Mesothelial cell of epicardium (in vitro differentiated cells): Measurements from ENCODE around the gene KSR1. TPM values are rescaled to one million over a fixed set of nuclear protein-coding genes. Genes with fewer than 3 reads are reported as not detected.

Experiments
- DNase-seq, 2 experiments: peaks; one replicate each; pipeline ENCODE4 v3.0.0; 2021; ENCODE audit warnings: low spot score in 2 of 2; ENCODE audit not compliant: unreplicated experiment in 2 of 2
- H3K27ac Mint-ChIP-seq: 2 replicates; pipeline ENCODE4 v1.8.0; 2021; ENCODE audit warnings: mixed read lengths
- H3K27me3 Mint-ChIP-seq: 2 replicates; pipeline ENCODE4 v1.8.0; 2021; ENCODE audit warnings: low read depth, mixed read lengths
- H3K36me3 Mint-ChIP-seq: 2 replicates; pipeline ENCODE4 v1.8.0; 2021; ENCODE audit warnings: mixed read lengths
- H3K4me1 Mint-ChIP-seq: 2 replicates; pipeline ENCODE4 v1.8.0; 2021; ENCODE audit warnings: mixed read lengths
- H3K4me3 Mint-ChIP-seq: 2 replicates; pipeline ENCODE4 v1.8.0; 2021; ENCODE audit warnings: mild to moderate bottlenecking, moderate library complexity, mixed read lengths
- H3K9me3 Mint-ChIP-seq: 2 replicates; pipeline ENCODE4 v1.8.0; 2021; ENCODE audit warnings: mixed read lengths
- CTCF ChIP-seq: fragments of 200-600 bp; sonication (generic); IDR thresholded peaks from one replicate; pipeline ENCODE4 v1.5.0; 2021; ENCODE audit warnings: antibody characterized with exemption; ENCODE audit not compliant: unreplicated experiment
- total RNA-seq: library from RNA; stranded (reverse); gene quantifications from 3 replicates; pipeline ENCODE4 v1.2.1, GENCODE V29; 2021

The KSR1 gene
- total RNA-seq, 1 donor from 2014 or later, result 69.4 TPM

DNA sequence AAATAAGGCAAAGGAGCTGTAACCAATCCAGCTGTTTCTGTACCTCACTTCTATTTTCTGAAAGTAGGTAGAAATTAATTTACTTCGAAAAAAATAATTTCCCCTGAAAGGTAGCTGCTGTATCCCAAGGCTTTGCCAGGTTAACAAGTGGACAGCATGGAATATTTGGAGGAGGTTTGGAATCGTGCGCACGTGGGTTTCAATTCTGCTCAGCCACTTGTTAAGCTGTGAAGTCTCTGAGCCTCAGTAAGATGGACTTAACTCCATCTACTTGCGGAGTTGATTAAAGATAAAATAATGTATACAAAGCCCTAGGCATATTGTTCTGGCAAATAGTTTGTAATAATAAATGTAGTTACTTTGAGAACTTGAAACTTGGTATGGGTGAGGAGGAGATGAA lies 117.3 kb downstream of the KSR1 start:
- no peaks in the 10 kb centered on the region for H3K27me3 Mint-ChIP-seq
- H3K4me3 Mint-ChIP-seq, result no peak overlapping the region
- TF ChIP-seq CTCF, result no peak
- no peaks in the 10 kb centered on the region for H3K36me3 Mint-ChIP-seq
- H3K9me3 Mint-ChIP-seq, result no peaks in the 10 kb centered on the region
- H3K4me1 Mint-ChIP-seq, result peaks cover 52% of the 10 kb centered on the region
- DNase-seq, result no peak
- no peak overlapping the region for H3K27ac Mint-ChIP-seq

DNA sequence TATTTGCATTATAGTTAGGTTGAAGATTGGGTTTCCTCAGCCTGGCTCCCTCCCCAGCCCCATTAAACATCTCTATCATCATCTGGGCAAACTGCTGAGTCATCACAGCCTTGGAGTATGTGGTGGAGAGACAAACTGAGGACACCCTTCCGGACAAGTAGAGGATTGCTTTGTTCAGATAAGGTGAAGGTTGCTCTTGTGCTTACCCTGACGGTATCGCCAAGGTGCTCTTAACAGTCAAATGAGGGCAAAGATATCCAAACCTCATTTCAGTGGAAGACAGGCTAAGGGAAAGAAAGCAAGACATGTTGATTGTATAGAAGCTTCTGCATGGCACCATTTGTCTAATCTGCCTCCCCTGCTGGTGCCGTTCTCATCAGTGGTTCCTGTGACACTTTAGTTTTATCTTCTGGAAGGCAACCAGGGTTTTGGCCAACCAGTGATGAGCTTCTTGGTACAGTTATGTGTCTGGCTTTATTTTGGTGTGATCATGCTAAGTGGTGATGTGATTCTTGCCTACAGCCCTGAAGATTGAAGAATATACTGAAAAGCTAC lies 117.8 kb downstream of the KSR1 start:
- TF ChIP-seq CTCF, result no peak
- no peaks in the 10 kb centered on the region for H3K27me3 Mint-ChIP-seq
- H3K9me3 Mint-ChIP-seq, result no peaks in the 10 kb centered on the region
- no peaks in the 10 kb centered on the region for H3K36me3 Mint-ChIP-seq
- H3K4me3 Mint-ChIP-seq, result no peak overlapping the region
- no peak overlapping the region for H3K27ac Mint-ChIP-seq
- no peak for DNase-seq
- H3K4me1 Mint-ChIP-seq, result peaks cover 54% of the 10 kb centered on the region

- Mint-ChIP-seq H3K4me1 (peaks cover 46% of the 10 kb centered on the region), H3K27me3 (no peaks in the 10 kb centered on the region), H3K36me3 (no peaks in the 10 kb centered on the region), H3K27ac (no peak overlapping the region), H3K9me3 (no peaks in the 10 kb centered on the region), H3K4me3 (no peak overlapping the region)
- no peak for DNase-seq
- TF ChIP-seq CTCF, result no peak
Measured at GRCh38 chr17:27575096-27575911, 119.1 kb downstream of the KSR1 start.

DNA sequence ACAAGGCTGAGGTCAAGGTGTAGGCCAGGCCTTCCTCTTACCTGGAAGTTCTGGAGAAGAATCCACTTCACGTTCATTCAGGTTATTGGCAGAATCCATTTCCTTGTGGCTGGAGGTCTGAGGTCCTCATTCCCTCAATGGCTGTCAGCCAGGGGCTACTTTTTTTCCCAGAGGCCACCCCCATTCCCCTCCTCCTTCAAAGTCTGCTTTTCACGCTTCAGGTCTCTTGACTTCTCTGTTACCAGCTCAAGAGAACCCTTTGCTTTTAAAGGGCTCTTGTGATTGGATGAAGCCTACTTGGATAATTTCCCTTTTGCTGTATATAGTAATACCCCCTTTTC lies 119.6 kb downstream of the KSR1 start:
- H3K9me3 Mint-ChIP-seq, result no peaks in the 10 kb centered on the region
- H3K4me3 Mint-ChIP-seq, result no peak overlapping the region
- DNase-seq, result no peak
- peaks cover 45% of the 10 kb centered on the region for H3K4me1 Mint-ChIP-seq
- H3K36me3 Mint-ChIP-seq, result no peaks in the 10 kb centered on the region
- no peak overlapping the region for H3K27ac Mint-ChIP-seq
- no peaks in the 10 kb centered on the region for H3K27me3 Mint-ChIP-seq
- no peak for TF ChIP-seq CTCF

- H3K4me3 Mint-ChIP-seq, result no peak overlapping the region
- peak overlapping the region; percentile 80 for H3K27ac Mint-ChIP-seq
- no peaks in the 10 kb centered on the region for H3K27me3 Mint-ChIP-seq
- DNase-seq, result no peak
- no peaks in the 10 kb centered on the region for H3K36me3 Mint-ChIP-seq
- H3K9me3 Mint-ChIP-seq, result no peaks in the 10 kb centered on the region
- peaks cover 45% of the 10 kb centered on the region for H3K4me1 Mint-ChIP-seq
- TF ChIP-seq CTCF, result no peak
Measured at GRCh38 chr17:27576477-27577083, 120.3 kb downstream of the KSR1 start.
